IMR-90 (cell line): ENCODE data around the gene CYSTM1. TPM values are rescaled to one million over a fixed set of nuclear protein-coding genes. Genes with fewer than 3 reads are reported as not detected.

Source experiments
- ATAC-seq: fragments of 200-7000 bp; cut with Tn5 transposase; 2 replicates; pipeline ENCODE4 v1.9.1; 2020; ENCODE audit warnings: low read depth, mild to moderate bottlenecking, moderate library complexity
- BruUV-seq: library from RNA; stranded (reverse); fragments of 400-500 nt; replicated peaks from 2 replicates; lab custom pipeline; 2021; lab: Mats Ljungman, UMichigan
- CTCF ChIA-PET: fragments of 300-600 bp; formaldehyde crosslinking; extraction: SDS; loops from one replicate; lab custom pipeline; 2021; ENCODE audit warnings: antibody characterized with exemption; lab: Yijun Ruan, JAX
- POLR2A ChIA-PET: fragments of 300-600 bp; sonication (Branson Sonifier 250); formaldehyde crosslinking; loops from one replicate; lab custom pipeline; 2022; ENCODE audit warnings: antibody characterized with exemption; ENCODE audit not compliant: unreplicated experiment; lab: Charles Lee
- DNase-seq: peaks from one replicate; pipeline ENCODE4 v3.0.0; 2013
- H2AFZ ChIP-seq: replicated peaks from 2 replicates; pipeline ENCODE3; 2013; ENCODE audit warnings: low read length, mild to moderate bottlenecking; ENCODE audit not compliant: poor library complexity
- H2AK5ac ChIP-seq: 2 replicates; pipeline ENCODE4 v1.6.1; 2013; ENCODE audit warnings: low read depth, low read length, inconsistent platforms
- H2AK9ac ChIP-seq: replicated peaks from 2 replicates; pipeline ENCODE3; 2013; ENCODE audit warnings: mild to moderate bottlenecking, low read depth, low read length, moderate library complexity; ENCODE audit not compliant: poor library complexity
- H2BK120ac ChIP-seq: 2 replicates; pipeline ENCODE4 v1.6.1; 2013; ENCODE audit warnings: low read depth, low read length, inconsistent platforms
- H2BK15ac ChIP-seq: 3 replicates; pipeline ENCODE4 v1.6.1; 2013; ENCODE audit warnings: low read depth, low read length, inconsistent platforms
- H2BK20ac ChIP-seq: 2 replicates; pipeline ENCODE4 v1.6.1; 2013; ENCODE audit warnings: low read depth, mild to moderate bottlenecking, inconsistent platforms, low read length, moderate library complexity
- H2BK5ac ChIP-seq: 2 replicates; pipeline ENCODE4 v1.6.1; 2013; ENCODE audit warnings: mild to moderate bottlenecking, low read depth, low read length, inconsistent platforms; ENCODE audit not compliant: poor library complexity, severe bottlenecking
- H3K14ac ChIP-seq: replicated peaks from 2 replicates; pipeline ENCODE4 v1.6.1; 2013; ENCODE audit warnings: low read depth, low read length, inconsistent platforms
- H3K18ac ChIP-seq: 2 replicates; pipeline ENCODE4 v1.6.1; 2013; ENCODE audit warnings: low read depth, low read length, control low read depth
- H3K23ac ChIP-seq: 2 replicates; pipeline ENCODE4 v1.6.1; 2013; ENCODE audit warnings: low read depth, low read length, inconsistent platforms
- H3K27ac ChIP-seq: 2 replicates; pipeline ENCODE4 v1.5.1; 2013; ENCODE audit warnings: mild to moderate bottlenecking, control low read depth, low read length; ENCODE audit not compliant: insufficient read depth
- H3K27me3 ChIP-seq: 2 replicates; pipeline ENCODE4 v1.6.1; 2013; ENCODE audit warnings: low read length; ENCODE audit not compliant: control insufficient read depth, insufficient read depth
- H3K36me3 ChIP-seq: 2 replicates; pipeline ENCODE4 v1.6.1; 2013; ENCODE audit warnings: low read length, mixed read lengths; ENCODE audit not compliant: control insufficient read depth, insufficient read depth
- H3K4ac ChIP-seq: 2 replicates; pipeline ENCODE4 v1.6.1; 2013; ENCODE audit warnings: low read depth, low read length, inconsistent platforms
- H3K4me1 ChIP-seq: 2 replicates; pipeline ENCODE4 v1.6.1; 2013; ENCODE audit warnings: low read length, mixed read lengths; ENCODE audit not compliant: control insufficient read depth, insufficient read depth
- H3K4me2 ChIP-seq: 2 replicates; pipeline ENCODE4 v1.6.1; 2013; ENCODE audit warnings: low read depth, mild to moderate bottlenecking, control low read depth, low read length, moderate library complexity
- H3K4me3 ChIP-seq: 2 replicates; pipeline ENCODE4 v1.5.1; 2013; ENCODE audit warnings: low read depth, mild to moderate bottlenecking, control low read depth, low read length, moderate library complexity; ENCODE audit not compliant: insufficient read depth
- H3K56ac ChIP-seq: 2 replicates; pipeline ENCODE4 v1.6.1; 2013; ENCODE audit warnings: low read length, inconsistent platforms; ENCODE audit not compliant: insufficient read depth; ENCODE audit errors: extremely low read depth
- H3K79me1 ChIP-seq, 2 experiments: 2 replicates each; pipeline ENCODE4 v1.6.1; 2013; ENCODE audit warnings: low read length in 2 of 2, inconsistent platforms in 1 of 2, low read depth in 1 of 2
- H3K9ac ChIP-seq: 2 replicates; pipeline ENCODE4 v1.6.1; 2013; ENCODE audit warnings: low read depth, low read length, control low read depth
- H3K9me1 ChIP-seq: 2 replicates; pipeline ENCODE4 v1.6.1; 2013; ENCODE audit warnings: low read length, inconsistent platforms; ENCODE audit not compliant: insufficient read depth
- H3K9me3 ChIP-seq: 2 replicates; pipeline ENCODE4 v1.6.1; 2013; ENCODE audit warnings: low read length; ENCODE audit not compliant: control insufficient read depth, insufficient read depth
- H4K20me1 ChIP-seq: 2 replicates; pipeline ENCODE4 v1.6.1; 2013; ENCODE audit warnings: low read length, inconsistent platforms; ENCODE audit not compliant: insufficient read depth
- H4K5ac ChIP-seq: 2 replicates; pipeline ENCODE4 v1.6.1; 2013; ENCODE audit warnings: mild to moderate bottlenecking, low read depth, low read length, control low read depth
- H4K8ac ChIP-seq, 2 experiments: 2 replicates each; pipeline ENCODE4 v1.6.1; 2013; ENCODE audit warnings: low read depth in 2 of 2, low read length in 2 of 2, control low read depth in 1 of 2, inconsistent platforms in 1 of 2
- H4K91ac ChIP-seq: 2 replicates; pipeline ENCODE4 v1.6.1; 2013; ENCODE audit warnings: low read depth, low read length, inconsistent platforms; ENCODE audit not compliant: insufficient read depth
- CEBPB ChIP-seq: IDR thresholded peaks from 2 replicates; pipeline ENCODE4 v1.6.1; 2012; ENCODE audit warnings: low read depth, low read length, improper control_type of control experiment
- ELK1 ChIP-seq: fragments of 150-350 bp; IDR thresholded peaks from 2 replicates; pipeline ENCODE4 v1.6.1; 2016; ENCODE audit warnings: low read depth, mild to moderate bottlenecking, low read length, moderate library complexity, borderline replicate concordance
- WGBS, 2 experiments: methylation state at CpG; one replicate each; pipeline versions ENCODE4 v1.1.5 to v1.1.7; 2013; ENCODE audit warnings: missing lambda C conversion rate in 2 of 2; ENCODE audit not compliant: insufficient read length in 1 of 2; ENCODE audit errors: extremely low coverage in 2 of 2; 5-methylcytosine and 5-hydroxymethylcytosine counted together
- dilution Hi-C: fragments of 300-500 bp; cut with HindIII; formaldehyde crosslinking; loops from one replicate; pipeline ENCODE4 v1.14.3; 2018; ENCODE audit warnings: low sequenced_read_pairs; ENCODE audit not compliant: unreplicated experiment
- in situ Hi-C: fragments of 300-500 bp; cut with MboI; formaldehyde crosslinking; loops from 3 replicates; pipeline ENCODE4 v1.14.3; 2019; ENCODE audit warnings: low sequenced_read_pairs, inconsistent platforms, mixed read lengths
- intact Hi-C: fragments of 100-400 bp; cut with micrococcal nuclease; formaldehyde crosslinking; loops from 2 replicates; pipeline ENCODE4 v1.10.0; 2022
- polyA plus RNA-seq, 3 experiments: library from polyadenylated mRNA; depleted of rRNA; stranded (reverse); fragments of >200 nt; gene quantifications; 2 replicates each; pipeline ENCODE4 v1.2.3, GENCODE V29; 2012; ENCODE audit warnings: low replicate concordance in 1 of 3
- total RNA-seq: library from RNA; depleted of rRNA; stranded (reverse); fragments of >200 nt; gene quantifications from 2 replicates; pipeline ENCODE4 v1.2.3, GENCODE V29; 2012

The CYSTM1 gene
- total and polyA plus RNA-seq, 2 of the 4 experiments (the other 2 are of a cell fraction) = 7.3 to 15.0 TPM

- TF ChIP-seq ELK1 = no peak
- peak; percentile 69 for TF ChIP-seq CEBPB
- in situ Hi-C loops = no loop called here
- H3K14ac ChIP-seq = no peak overlapping the region
- no peak overlapping the region for H3K9ac ChIP-seq
- H3K9me3 ChIP-seq = no peaks in the 10 kb centered on the region
- peaks cover 8% of the 10 kb centered on the region for H3K4me1 ChIP-seq
- H3K4me3 ChIP-seq = no peak overlapping the region
- H2BK120ac ChIP-seq = no peak overlapping the region
- H2BK20ac ChIP-seq = no peak overlapping the region
- dilution Hi-C loops = no loop called here
- DNase-seq (no peak), ATAC-seq (no peak)
- H3K4me2 ChIP-seq = no peak overlapping the region
- H3K56ac ChIP-seq = no peak overlapping the region
- CTCF ChIA-PET = interaction anchor here (1.1 kb wide), 1 partner anchor 44 kb away, joined by 3 read pairs; no protein-coding TSS in a partner anchor
- 0 out of 2 replicates have a peak overlapping the region, but pooled peaks have one; percentile 29 for H3K23ac ChIP-seq
- H2BK15ac ChIP-seq = no peak overlapping the region
- H4K20me1 ChIP-seq = peaks cover 24% of the 10 kb centered on the region; the same call in 1 of the 2 replicates
- peaks cover 3% of the 10 kb centered on the region for H3K9me1 ChIP-seq
- H2AK5ac ChIP-seq = no peak overlapping the region
- H4K5ac ChIP-seq = no peak overlapping the region
- no peaks in the 10 kb centered on the region for H3K36me3 ChIP-seq
- no peak overlapping the region for H3K18ac ChIP-seq
- intact Hi-C loops = loop anchor here (2.0 kb wide), 1 partner anchor 27 kb away; no protein-coding TSS in a partner anchor
- no peaks in the 10 kb centered on the region for H3K27me3 ChIP-seq
- H2BK5ac ChIP-seq = no peak overlapping the region
- H3K27ac ChIP-seq = no peak overlapping the region
- H2AFZ ChIP-seq = no peak overlapping the region
- no peak overlapping the region for H3K4ac ChIP-seq
- POLR2A ChIA-PET = no interaction called here
- no peak overlapping the region for H2AK9ac ChIP-seq
- no peak overlapping the region for H4K8ac ChIP-seq
- no CpG with 5 or more reads among the region's 7 CpGs for WGBS, 2 experiments
- BruUV-seq = no TSS peak
- peaks cover 28 to 67% of the 10 kb centered on the region in 2 experiments for H3K79me1 ChIP-seq
- no peak overlapping the region for H4K91ac ChIP-seq
Observed at GRCh38 chr5:140287801-140288521, 113.0 kb downstream of the CYSTM1 start.
